ENCODE data around the gene UGCG.

GRCh38 chr9:111945216-111945615, 48.6 kb downstream of the UGCG start:
- no peak for TF ChIP-seq EZH2 (IDR thresholded peaks at IDR 0.05)
- no peak for TF ChIP-seq POLR2AphosphoS5 (IDR thresholded peaks at IDR 0.05; ENCODE audit: borderline replicate concordance, low read depth, low read length)

All from SK-N-MC (cell line).